ENCODE measurements around the gene BAD. TPM values are rescaled to one million over a fixed set of nuclear protein-coding genes. Genes with fewer than 3 reads are reported as not detected.

BAD gene
- total and polyA plus RNA-seq, 2 of the 13 experiments (the other 11 are each of a cell fraction or from before 2014, with no cell fraction given), result 17.9 to 28.5 TPM

DNA sequence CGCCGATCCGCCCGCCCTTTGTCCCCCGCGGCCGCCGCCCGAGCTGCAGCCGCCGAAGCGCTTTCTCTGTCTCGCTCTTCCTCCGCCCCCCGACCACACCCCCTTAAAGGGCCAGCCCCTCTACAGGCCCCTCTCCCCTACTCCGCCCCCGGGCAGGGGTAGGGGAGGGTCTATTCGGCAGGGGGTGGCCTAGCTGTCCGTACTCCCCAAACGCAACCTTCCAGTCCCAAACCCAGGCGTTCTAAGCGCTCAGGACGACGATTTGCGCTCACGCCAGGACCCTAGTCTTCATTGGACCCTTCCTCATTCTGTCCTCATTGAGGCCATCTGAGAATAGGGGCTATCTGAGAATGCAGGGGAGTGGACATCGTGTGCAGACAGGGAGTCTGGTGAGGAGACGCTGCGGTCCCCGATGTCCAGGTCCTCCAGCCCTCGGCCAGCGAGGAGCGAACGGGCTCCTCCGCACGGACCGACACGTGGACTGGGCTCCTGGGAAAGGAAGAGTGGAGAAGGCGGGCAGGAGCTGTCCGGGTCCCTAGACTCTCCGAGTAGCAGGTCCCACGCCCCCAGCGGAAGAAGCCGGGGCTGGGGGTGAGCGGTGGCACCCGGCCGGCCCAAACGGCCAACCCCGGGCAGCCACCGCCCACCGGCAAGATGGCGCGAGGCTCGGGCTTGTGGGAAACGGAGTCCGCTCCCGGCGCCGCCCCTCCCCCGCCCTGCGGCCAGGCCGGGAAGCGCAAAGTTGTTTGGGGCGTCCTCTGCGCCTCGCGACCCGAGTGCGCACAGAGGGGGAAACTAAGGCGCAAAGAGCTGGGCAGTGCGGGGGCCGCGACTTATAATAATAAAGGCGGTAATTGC lies 37.4 kb downstream of the BAD start, which contains the start of gene PPP1R14B (continued):
- TF ChIP-seq USF2 (IDR thresholded peaks at IDR 0.05; ENCODE audit: low read depth, low read length), result no peak
- 0 out of 2 replicates have a peak, but pooled peaks have one; percentile 30 for TF ChIP-seq USF2 (CRISPR knock-in tag; IDR thresholded peaks at IDR 0.05; ENCODE audit: borderline replicate concordance)
- no peak for TF ChIP-seq HNF1A (IDR thresholded peaks at IDR 0.05; ENCODE audit: low read depth)
- no peak for TF ChIP-seq HNF1A (CRISPR knock-in tag; IDR thresholded peaks at IDR 0.05; ENCODE audit: borderline replicate concordance)
- peak; percentile 82 for TF ChIP-seq ATF7-NPFF (CRISPR knock-in tag; IDR thresholded peaks at IDR 0.05; ENCODE audit: low read depth)
- TF ChIP-seq SRSF1 (optimal IDR thresholded peaks at IDR 0.05; ENCODE audit: low read depth, low read length), result peak; percentile 30
- no peak for TF ChIP-seq CCAR2 (optimal IDR thresholded peaks at IDR 0.05; ENCODE audit: low read depth, low read length)
- TF ChIP-seq ZNF350 (CRISPR knock-in tag; IDR thresholded peaks at IDR 0.05; ENCODE audit: borderline replicate concordance, low read depth), result peak; percentile 78; the same call in 1 of the 2 replicates
- TF ChIP-seq HDAC1 (CRISPR knock-in tag; IDR thresholded peaks at IDR 0.05), result peak; percentile 56; the same call in 1 of the 2 replicates
- TF ChIP-seq, protein P1, sequence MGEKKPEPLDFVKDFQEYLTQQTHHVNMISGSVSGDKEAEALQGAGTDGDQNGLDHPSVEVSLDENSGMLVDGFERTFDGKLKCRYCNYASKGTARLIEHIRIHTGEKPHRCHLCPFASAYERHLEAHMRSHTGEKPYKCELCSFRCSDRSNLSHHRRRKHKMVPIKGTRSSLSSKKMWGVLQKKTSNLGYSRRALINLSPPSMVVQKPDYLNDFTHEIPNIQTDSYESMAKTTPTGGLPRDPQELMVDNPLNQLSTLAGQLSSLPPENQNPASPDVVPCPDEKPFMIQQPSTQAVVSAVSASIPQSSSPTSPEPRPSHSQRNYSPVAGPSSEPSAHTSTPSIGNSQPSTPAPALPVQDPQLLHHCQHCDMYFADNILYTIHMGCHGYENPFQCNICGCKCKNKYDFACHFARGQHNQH (CRISPR knock-in tag; IDR thresholded peaks at IDR 0.05), result 0 out of 2 replicates have a peak, but pooled peaks have one; percentile 33
- TF ChIP-seq PBX2 (CRISPR knock-in tag; IDR thresholded peaks at IDR 0.05), result no peak
- peak; percentile 27 for TF ChIP-seq PATZ1 (CRISPR knock-in tag; IDR thresholded peaks at IDR 0.05)
- 0 out of 2 replicates have a peak, but pooled peaks have one; percentile 12 for TF ChIP-seq ZNF543 (CRISPR knock-in tag; IDR thresholded peaks at IDR 0.05)
- no peak for TF ChIP-seq ZNF510 (CRISPR knock-in tag; IDR thresholded peaks at IDR 0.05; ENCODE audit: low read depth)
- TF ChIP-seq, protein P2, sequence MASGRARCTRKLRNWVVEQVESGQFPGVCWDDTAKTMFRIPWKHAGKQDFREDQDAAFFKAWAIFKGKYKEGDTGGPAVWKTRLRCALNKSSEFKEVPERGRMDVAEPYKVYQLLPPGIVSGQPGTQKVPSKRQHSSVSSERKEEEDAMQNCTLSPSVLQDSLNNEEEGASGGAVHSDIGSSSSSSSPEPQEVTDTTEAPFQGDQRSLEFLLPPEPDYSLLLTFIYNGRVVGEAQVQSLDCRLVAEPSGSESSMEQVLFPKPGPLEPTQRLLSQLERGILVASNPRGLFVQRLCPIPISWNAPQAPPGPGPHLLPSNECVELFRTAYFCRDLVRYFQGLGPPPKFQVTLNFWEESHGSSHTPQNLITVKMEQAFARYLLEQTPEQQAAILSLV (CRISPR knock-in tag; IDR thresholded peaks at IDR 0.05; ENCODE audit: borderline replicate concordance), result peak; percentile 91; the same call in 1 of the 2 replicates
